PC-3 (cell line): ENCODE measurements around the gene TRIM61. TPM values are rescaled to one million over a fixed set of nuclear protein-coding genes. Genes with fewer than 3 reads are reported as not detected.

Experiments used
- ATAC-seq: fragments of 200-7000 bp; cut with Tn5 transposase; 2 replicates; pipeline ENCODE4 v1.9.1; 2020; ENCODE audit warnings: mild to moderate bottlenecking, moderate library complexity
- BruUV-seq: library from RNA; stranded (reverse); fragments of 400-500 nt; replicated peaks from 2 replicates; lab custom pipeline; 2021; lab: Mats Ljungman, UMichigan
- CTCF ChIA-PET: fragments of 300-600 bp; sonication (Branson Sonifier 250); formaldehyde crosslinking; loops from one replicate; lab custom pipeline; 2022; ENCODE audit warnings: antibody characterized with exemption; lab: Charles Lee
- POLR2A ChIA-PET: fragments of 300-600 bp; sonication (Branson Sonifier 250); formaldehyde crosslinking; loops from one replicate; lab custom pipeline; 2022; ENCODE audit warnings: antibody characterized with exemption; ENCODE audit not compliant: unreplicated experiment; lab: Charles Lee
- DNase-seq: peaks from one replicate; pipeline ENCODE4 v3.0.0-alpha.2; 2015
- H2AFZ ChIP-seq: fragments of 300-600 bp; sonication (generic); 2 replicates; pipeline ENCODE4 v1.6.0; 2016; ENCODE audit warnings: antibody characterized with exemption, low read length
- H3F3A ChIP-seq: fragments of 300-600 bp; sonication (generic); one replicate; pipeline ENCODE4 v1.6.0; 2017; ENCODE audit warnings: antibody characterized with exemption, low read length, control low read depth, mild to moderate bottlenecking; ENCODE audit not compliant: unreplicated experiment
- H3K27ac ChIP-seq: fragments of 300-600 bp; sonication (generic); 2 replicates; pipeline ENCODE4 v1.5.1; 2016; ENCODE audit warnings: mild to moderate bottlenecking, low read length
- H3K27me3 ChIP-seq: fragments of 300-600 bp; sonication (generic); 2 replicates; pipeline ENCODE4 v1.6.1; 2016; ENCODE audit warnings: low read length, mixed read lengths
- H3K36me3 ChIP-seq: fragments of 300-600 bp; sonication (generic); 2 replicates; pipeline ENCODE4 v1.6.1; 2016; ENCODE audit warnings: low read depth, mixed run types, low read length, mixed read lengths
- H3K4me1 ChIP-seq: fragments of 300-600 bp; sonication (generic); 2 replicates; pipeline ENCODE4 v1.5.1; 2016; ENCODE audit warnings: low read length; ENCODE audit not compliant: insufficient read depth
- H3K4me2 ChIP-seq: fragments of 300-600 bp; sonication (generic); 2 replicates; pipeline ENCODE4 v1.6.0; 2016; ENCODE audit warnings: low read length
- H3K4me3 ChIP-seq: fragments of 300-600 bp; sonication (generic); 2 replicates; pipeline ENCODE4 v1.5.1; 2016; ENCODE audit warnings: mild to moderate bottlenecking, low read length, mixed read lengths
- H3K79me2 ChIP-seq: fragments of 300-600 bp; sonication (generic); 2 replicates; pipeline ENCODE4 v1.6.1; 2017; ENCODE audit warnings: low read length, mixed read lengths
- H3K9ac ChIP-seq: fragments of 300-600 bp; sonication (generic); 2 replicates; pipeline ENCODE4 v1.6.0; 2016; ENCODE audit warnings: mild to moderate bottlenecking, low read length
- H3K9me2 ChIP-seq: fragments of 300-600 bp; sonication (generic); replicated peaks from 2 replicates; pipeline ENCODE4 v1.6.1; 2016; ENCODE audit warnings: mixed run types, low read length, mixed read lengths
- H3K9me3 ChIP-seq: fragments of 300-600 bp; sonication (generic); 2 replicates; pipeline ENCODE4 v1.6.1; 2016; ENCODE audit warnings: low read length, mixed read lengths
- H4K20me1 ChIP-seq: fragments of 300-600 bp; sonication (generic); 2 replicates; pipeline ENCODE4 v1.6.1; 2016; ENCODE audit warnings: low read length, mixed read lengths
- EZH2 ChIP-seq: fragments of 300-600 bp; sonication (generic); IDR thresholded peaks from one replicate; pipeline ENCODE4 v1.6.1; 2017; ENCODE audit warnings: antibody characterized with exemption, mild to moderate bottlenecking, low read length; ENCODE audit not compliant: unreplicated experiment
- EZH2phosphoT487 ChIP-seq: fragments of 300-600 bp; sonication (generic); IDR thresholded peaks from 2 replicates; pipeline ENCODE4 v1.6.1; 2018; ENCODE audit warnings: mild to moderate bottlenecking, antibody characterized with exemption, low read length, borderline replicate concordance
- intact Hi-C: fragments of 100-400 bp; cut with micrococcal nuclease; formaldehyde crosslinking; loops from 2 replicates; pipeline ENCODE4 v1.9.0; 2023
- total RNA-seq: library from RNA; depleted of rRNA; stranded (reverse); fragments of >200 nt; gene quantifications from 2 replicates; pipeline ENCODE4 v1.2.3, GENCODE V29; 2014; rRNA removed
- TF ChIP-seq, protein P1 (sequence below): fragments of 300-600 bp; sonication (generic); conservative IDR thresholded peaks from 2 replicates; pipeline ENCODE4 v1.5.1; 2017; ENCODE audit warnings: antibody characterized with exemption, low read depth, mild to moderate bottlenecking, low read length

The TRIM61 gene
- total RNA-seq, 1 experiment from 2014 or later: not detected

GRCh38 chr4:164926301-164926700 is 51.2 kb downstream of the TRIM61 start:
- Histone ChIP-seq H2AFZ (no peak overlapping the region), H3K4me1 (no peaks in the 10 kb centered on the region), H4K20me1 (no peaks in the 10 kb centered on the region), H3K4me2 (no peak overlapping the region), H3K27ac (no peak overlapping the region), H3K36me3 (no peaks in the 10 kb centered on the region), H3K9me3 (no peaks in the 10 kb centered on the region), H3F3A (no peaks in the 10 kb centered on the region), H3K9ac (no peak overlapping the region), H3K4me3 (no peak overlapping the region), H3K9me2 (no peaks in the 10 kb centered on the region), H3K27me3 (no peaks in the 10 kb centered on the region), H3K79me2 (no peaks in the 10 kb centered on the region)
- TF ChIP-seq EZH2: no peak
- TF ChIP-seq, protein P1, sequence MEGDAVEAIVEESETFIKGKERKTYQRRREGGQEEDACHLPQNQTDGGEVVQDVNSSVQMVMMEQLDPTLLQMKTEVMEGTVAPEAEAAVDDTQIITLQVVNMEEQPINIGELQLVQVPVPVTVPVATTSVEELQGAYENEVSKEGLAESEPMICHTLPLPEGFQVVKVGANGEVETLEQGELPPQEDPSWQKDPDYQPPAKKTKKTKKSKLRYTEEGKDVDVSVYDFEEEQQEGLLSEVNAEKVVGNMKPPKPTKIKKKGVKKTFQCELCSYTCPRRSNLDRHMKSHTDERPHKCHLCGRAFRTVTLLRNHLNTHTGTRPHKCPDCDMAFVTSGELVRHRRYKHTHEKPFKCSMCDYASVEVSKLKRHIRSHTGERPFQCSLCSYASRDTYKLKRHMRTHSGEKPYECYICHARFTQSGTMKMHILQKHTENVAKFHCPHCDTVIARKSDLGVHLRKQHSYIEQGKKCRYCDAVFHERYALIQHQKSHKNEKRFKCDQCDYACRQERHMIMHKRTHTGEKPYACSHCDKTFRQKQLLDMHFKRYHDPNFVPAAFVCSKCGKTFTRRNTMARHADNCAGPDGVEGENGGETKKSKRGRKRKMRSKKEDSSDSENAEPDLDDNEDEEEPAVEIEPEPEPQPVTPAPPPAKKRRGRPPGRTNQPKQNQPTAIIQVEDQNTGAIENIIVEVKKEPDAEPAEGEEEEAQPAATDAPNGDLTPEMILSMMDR: no peak
- TF ChIP-seq EZH2phosphoT487: no peak
- no TSS peak for BruUV-seq
- ChIA-PET POLR2A (no interaction called here), CTCF (no interaction called here)
- intact Hi-C loops: no loop called here
- peak; percentile 59 for ATAC-seq
- DNase-seq: peak; percentile 85

DNA sequence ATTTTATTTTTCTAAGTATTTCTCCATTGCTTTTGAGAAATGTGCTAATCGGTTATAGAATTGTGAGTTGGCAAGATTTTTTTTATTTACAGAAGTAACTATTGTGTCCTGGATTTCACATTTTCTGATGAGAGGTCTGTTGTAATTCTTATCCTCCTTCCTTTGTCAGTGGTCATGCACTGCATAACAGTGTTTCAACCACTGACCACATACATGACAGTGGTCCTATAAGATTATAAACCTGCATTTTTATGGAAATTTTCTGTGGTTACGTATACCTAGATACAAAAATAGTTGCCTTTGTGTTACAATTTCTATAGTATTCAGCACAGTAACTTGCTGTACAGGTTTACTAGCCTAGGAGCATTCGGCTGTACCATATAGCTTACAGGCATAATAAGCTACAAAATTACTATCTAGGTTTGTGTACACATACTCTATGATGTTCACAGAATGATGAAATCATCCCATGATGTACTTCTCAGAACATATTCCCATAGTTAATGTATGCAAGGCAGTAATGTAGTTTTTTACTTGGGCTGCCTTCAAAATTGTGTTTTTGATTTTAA is 52.7 kb downstream of the TRIM61 start:
- Histone ChIP-seq H3K4me2 (no peak overlapping the region), H3K27ac (no peak overlapping the region), H3F3A (no peaks in the 10 kb centered on the region), H3K4me3 (no peak overlapping the region), H3K9me3 (no peaks in the 10 kb centered on the region), H2AFZ (no peak overlapping the region), H3K4me1 (no peaks in the 10 kb centered on the region), H3K27me3 (no peaks in the 10 kb centered on the region), H4K20me1 (no peaks in the 10 kb centered on the region), H3K36me3 (no peaks in the 10 kb centered on the region), H3K9me2 (no peaks in the 10 kb centered on the region), H3K9ac (no peak overlapping the region), H3K79me2 (no peaks in the 10 kb centered on the region)
- peak; percentile 17 for DNase-seq
- ChIA-PET POLR2A (no interaction called here), CTCF (no interaction called here)
- BruUV-seq: no TSS peak
- intact Hi-C loops: no loop called here
- no peak for ATAC-seq
- TF ChIP-seq EZH2phosphoT487 (no peak), EZH2 (no peak)
- TF ChIP-seq, protein P1: no peak

- H4K20me1 ChIP-seq: no peaks in the 10 kb centered on the region
- no peak overlapping the region for H3K9ac ChIP-seq
- POLR2A ChIA-PET: no interaction called here
- H2AFZ ChIP-seq: no peak overlapping the region
- H3F3A ChIP-seq: no peaks in the 10 kb centered on the region
- no peak overlapping the region for H3K4me2 ChIP-seq
- no peaks in the 10 kb centered on the region for H3K79me2 ChIP-seq
- intact Hi-C loops: no loop called here
- TF ChIP-seq EZH2phosphoT487: no peak
- no peaks in the 10 kb centered on the region for H3K9me3 ChIP-seq
- H3K36me3 ChIP-seq: no peaks in the 10 kb centered on the region
- DNase-seq (no peak), ATAC-seq (no peak)
- no TSS peak for BruUV-seq
- H3K27me3 ChIP-seq: no peaks in the 10 kb centered on the region
- H3K4me1 ChIP-seq: no peaks in the 10 kb centered on the region
- CTCF ChIA-PET: no interaction called here
- H3K27ac ChIP-seq: no peak overlapping the region
- no peaks in the 10 kb centered on the region for H3K9me2 ChIP-seq
- no peak overlapping the region for H3K4me3 ChIP-seq
Measured at GRCh38 chr4:164918956-164919355, 58.5 kb downstream of the TRIM61 start.

Other genes starting within 250 kb of the TRIM61 start
- not detected in 2 replicates for gene SMIM31, start 223.5 kb downstream of the TRIM61 start, total RNA-seq
- gene APELA, start 100.5 kb downstream of the TRIM61 start, total RNA-seq: not detected in 2 replicates
- not detected in 2 replicates for gene TRIM60, start 54.3 kb upstream of the TRIM61 start, total RNA-seq
- not detected in 2 replicates for gene TRIM75, start 76.2 kb upstream of the TRIM61 start, total RNA-seq
- 6.8 and 7.4 TPM in 2 replicates for gene TMEM192, start 135.2 kb upstream of the TRIM61 start, total RNA-seq
- gene KLHL2, start 229.9 kb upstream of the TRIM61 start, total RNA-seq: 10.0 and 11.0 TPM in 2 replicates